ENCODE data around the gene IL34.

The IL34 gene

GRCh38 chr16:70705056-70705455 is 58.7 kb downstream of the IL34 start:
- peak overlapping the region; percentile 87 to 88 for H2BK12ac ChIP-seq (ENCODE audit: low read length in 2 of 2)
- no peak overlapping the region for H3K23ac ChIP-seq (ENCODE audit: low read length in 2 of 2)
- peak overlapping the region in 1 of 2 experiments; percentile 16 for H3K4ac ChIP-seq (ENCODE audit: low read depth in 1 of 2, low read length in 2 of 2)
- H3K36me3 ChIP-seq (ENCODE audit: control insufficient read depth in 1 of 2, insufficient read depth in 2 of 2, low read depth in 1 of 2, low read length in 2 of 2) = peaks cover 0 to 7% of the 10 kb centered on the region in 2 experiments
- no peak overlapping the region for H2AFZ ChIP-seq (ENCODE audit: low read depth, low read length)
- no peak overlapping the region for H3K27ac ChIP-seq (ENCODE audit: low read length, poor library complexity, severe bottlenecking)
- peak overlapping the region; percentile 11 for H2AK5ac ChIP-seq (ENCODE audit: low read length, severe bottlenecking)
- H3K79me1 ChIP-seq (replicated peaks; ENCODE audit: low read length, poor library complexity, severe bottlenecking) = peaks cover 9% of the 10 kb centered on the region
- H4K8ac ChIP-seq (ENCODE audit: low read length) = peak overlapping the region; percentile 19
- no peak overlapping the region for H2BK120ac ChIP-seq (ENCODE audit: low read depth, low read length)
- no peak for DNase-seq
- H3K27me3 ChIP-seq (ENCODE audit: control insufficient read depth in 1 of 2, insufficient read depth in 1 of 2, low read length in 2 of 2) = no peaks in the 10 kb centered on the region
- no peak overlapping the region for H3K4me2 ChIP-seq (ENCODE audit: low read length, poor library complexity, severe bottlenecking)
- H3K4me3 ChIP-seq (ENCODE audit: insufficient read depth in 1 of 2, low read depth in 1 of 2, low read length in 2 of 2) = no peak overlapping the region
- H3K9me3 ChIP-seq (ENCODE audit: control insufficient read depth, low read length) = no peaks in the 10 kb centered on the region
- H3K18ac ChIP-seq (ENCODE audit: low read depth in 1 of 2, low read length in 2 of 2) = peak overlapping the region; percentile 65 to 81
- H3K14ac ChIP-seq (ENCODE audit: low read length in 2 of 2) = peak overlapping the region in 1 of 2 experiments; percentile 61
- H4K91ac ChIP-seq (ENCODE audit: low read length) = peak overlapping the region; percentile 89
- peak overlapping the region; percentile 82 for H2BK15ac ChIP-seq (ENCODE audit: low read depth, poor library complexity, severe bottlenecking)
- H3K4me1 ChIP-seq (ENCODE audit: control insufficient read depth, insufficient read depth, low read depth, low read length) = peaks cover 75% of the 10 kb centered on the region
- WGBS = 87% methylated on average over 8 of the region's 8 CpGs
- H2BK5ac ChIP-seq (ENCODE audit: low read depth, low read length, poor library complexity, severe bottlenecking) = no peak overlapping the region
- no peak overlapping the region for H3K9ac ChIP-seq (ENCODE audit: low read length)

- Histone ChIP-seq H3K4me1 (ENCODE audit: control insufficient read depth, insufficient read depth, low read depth, low read length) (peaks cover 56% of the 10 kb centered on the region), H3K4me3 (ENCODE audit: insufficient read depth in 1 of 2, low read depth in 1 of 2, low read length in 2 of 2) (no peak overlapping the region), H2BK5ac (ENCODE audit: low read depth, low read length, poor library complexity, severe bottlenecking) (no peak overlapping the region), H3K4me2 (ENCODE audit: low read length, poor library complexity, severe bottlenecking) (peak overlapping the region; percentile 3), H3K9ac (ENCODE audit: low read length) (peak overlapping the region; percentile 20), H3K14ac (ENCODE audit: low read length in 2 of 2) (no peak overlapping the region), H3K4ac (ENCODE audit: low read depth in 1 of 2, low read length in 2 of 2) (peak overlapping the region; percentile 7 to 75), H2BK120ac (ENCODE audit: low read depth, low read length) (peak overlapping the region; percentile 74), H2AFZ (ENCODE audit: low read depth, low read length) (no peak overlapping the region), H2AK5ac (ENCODE audit: low read length, severe bottlenecking) (peak overlapping the region; percentile 51), H3K36me3 (ENCODE audit: control insufficient read depth in 1 of 2, insufficient read depth in 2 of 2, low read depth in 1 of 2, low read length in 2 of 2) (peaks cover 0 to 20% of the 10 kb centered on the region in 2 experiments), H2BK15ac (ENCODE audit: low read depth, poor library complexity, severe bottlenecking) (peak overlapping the region; percentile 6), H3K23ac (ENCODE audit: low read length in 2 of 2) (no peak overlapping the region), H3K27me3 (ENCODE audit: control insufficient read depth in 1 of 2, insufficient read depth in 1 of 2, low read length in 2 of 2) (no peaks in the 10 kb centered on the region), H4K8ac (ENCODE audit: low read length) (peak overlapping the region; percentile 93), H3K9me3 (ENCODE audit: control insufficient read depth, low read length) (no peaks in the 10 kb centered on the region), H3K79me1 (replicated peaks; ENCODE audit: low read length, poor library complexity, severe bottlenecking) (peaks cover 3% of the 10 kb centered on the region), H3K27ac (ENCODE audit: low read length, poor library complexity, severe bottlenecking) (peak overlapping the region; percentile 35), H2BK12ac (ENCODE audit: low read length in 2 of 2) (peak overlapping the region; percentile 88 to 98), H4K91ac (ENCODE audit: low read length) (peak overlapping the region; percentile 74), H3K18ac (ENCODE audit: low read depth in 1 of 2, low read length in 2 of 2) (peak overlapping the region; percentile 71 to 76)
- peak; percentile 84 for DNase-seq
- 8% methylated on average over 6 of the region's 7 CpGs for WGBS
Measured at GRCh38 chr16:70706948-70707465, 60.6 kb downstream of the IL34 start.

- Histone ChIP-seq H3K27ac (ENCODE audit: low read length, poor library complexity, severe bottlenecking) (no peak overlapping the region), H3K79me1 (replicated peaks; ENCODE audit: low read length, poor library complexity, severe bottlenecking) (peaks cover 9% of the 10 kb centered on the region), H3K4me3 (ENCODE audit: insufficient read depth in 1 of 2, low read depth in 1 of 2, low read length in 2 of 2) (no peak overlapping the region), H2BK15ac (ENCODE audit: low read depth, poor library complexity, severe bottlenecking) (peak overlapping the region; percentile 83), H3K36me3 (ENCODE audit: control insufficient read depth in 1 of 2, insufficient read depth in 2 of 2, low read depth in 1 of 2, low read length in 2 of 2) (peaks cover 5 to 24% of the 10 kb centered on the region in 2 experiments), H2AK5ac (ENCODE audit: low read length, severe bottlenecking) (no peak overlapping the region), H2AFZ (ENCODE audit: low read depth, low read length) (no peak overlapping the region), H2BK120ac (ENCODE audit: low read depth, low read length) (peak overlapping the region; percentile 58), H3K14ac (ENCODE audit: low read length in 2 of 2) (no peak overlapping the region), H3K4me1 (ENCODE audit: control insufficient read depth, insufficient read depth, low read depth, low read length) (peaks cover 40% of the 10 kb centered on the region), H3K18ac (ENCODE audit: low read depth in 1 of 2, low read length in 2 of 2) (peak overlapping the region in 1 of 2 experiments; percentile 29), H2BK12ac (ENCODE audit: low read length in 2 of 2) (peak overlapping the region; percentile 29 to 98), H3K9ac (ENCODE audit: low read length) (no peak overlapping the region), H4K8ac (ENCODE audit: low read length) (peak overlapping the region; percentile 45), H2BK5ac (ENCODE audit: low read depth, low read length, poor library complexity, severe bottlenecking) (no peak overlapping the region), H4K91ac (ENCODE audit: low read length) (peak overlapping the region; percentile 73), H3K4me2 (ENCODE audit: low read length, poor library complexity, severe bottlenecking) (no peak overlapping the region), H3K4ac (ENCODE audit: low read depth in 1 of 2, low read length in 2 of 2) (peak overlapping the region in 1 of 2 experiments; percentile 42), H3K27me3 (ENCODE audit: control insufficient read depth in 1 of 2, insufficient read depth in 1 of 2, low read length in 2 of 2) (no peaks in the 10 kb centered on the region), H3K9me3 (ENCODE audit: control insufficient read depth, low read length) (no peaks in the 10 kb centered on the region), H3K23ac (ENCODE audit: low read length in 2 of 2) (no peak overlapping the region)
- no peak for DNase-seq
- 84% methylated on average over 19 of the region's 20 CpGs for WGBS
Measured at GRCh38 chr16:70708366-70709246, 62.2 kb downstream of the IL34 start.

GRCh38 chr16:70709457-70709856 is 63.1 kb downstream of the IL34 start:
- H2BK120ac ChIP-seq (ENCODE audit: low read depth, low read length) = no peak overlapping the region
- H2AFZ ChIP-seq (ENCODE audit: low read depth, low read length) = no peak overlapping the region
- peaks cover 11% of the 10 kb centered on the region for H3K79me1 ChIP-seq (replicated peaks; ENCODE audit: low read length, poor library complexity, severe bottlenecking)
- H4K8ac ChIP-seq (ENCODE audit: low read length) = no peak overlapping the region
- no peak overlapping the region for H3K4me2 ChIP-seq (ENCODE audit: low read length, poor library complexity, severe bottlenecking)
- peaks cover 35% of the 10 kb centered on the region for H3K4me1 ChIP-seq (ENCODE audit: control insufficient read depth, insufficient read depth, low read depth, low read length)
- no peak overlapping the region for H4K91ac ChIP-seq (ENCODE audit: low read length)
- WGBS = 97% methylated on average over 5 of the region's 5 CpGs
- no peak overlapping the region for H2AK5ac ChIP-seq (ENCODE audit: low read length, severe bottlenecking)
- no peaks in the 10 kb centered on the region for H3K27me3 ChIP-seq (ENCODE audit: control insufficient read depth in 1 of 2, insufficient read depth in 1 of 2, low read length in 2 of 2)
- no peak overlapping the region for H3K27ac ChIP-seq (ENCODE audit: low read length, poor library complexity, severe bottlenecking)
- H3K4me3 ChIP-seq (ENCODE audit: insufficient read depth in 1 of 2, low read depth in 1 of 2, low read length in 2 of 2) = no peak overlapping the region
- no peak overlapping the region for H3K14ac ChIP-seq (ENCODE audit: low read length in 2 of 2)
- peaks cover 5 to 24% of the 10 kb centered on the region in 2 experiments for H3K36me3 ChIP-seq (ENCODE audit: control insufficient read depth in 1 of 2, insufficient read depth in 2 of 2, low read depth in 1 of 2, low read length in 2 of 2)
- H3K9ac ChIP-seq (ENCODE audit: low read length) = no peak overlapping the region
- no peak overlapping the region for H3K4ac ChIP-seq (ENCODE audit: low read depth in 1 of 2, low read length in 2 of 2)
- peak overlapping the region in 1 of 2 experiments; percentile 70 for H2BK12ac ChIP-seq (ENCODE audit: low read length in 2 of 2)
- no peak overlapping the region for H2BK15ac ChIP-seq (ENCODE audit: low read depth, poor library complexity, severe bottlenecking)
- no peak overlapping the region for H2BK5ac ChIP-seq (ENCODE audit: low read depth, low read length, poor library complexity, severe bottlenecking)
- peak overlapping the region in 1 of 2 experiments; percentile 71 for H3K18ac ChIP-seq (ENCODE audit: low read depth in 1 of 2, low read length in 2 of 2)
- no peak for DNase-seq
- H3K9me3 ChIP-seq (ENCODE audit: control insufficient read depth, low read length) = no peaks in the 10 kb centered on the region
- H3K23ac ChIP-seq (ENCODE audit: low read length in 2 of 2) = no peak overlapping the region

Measured in mesenchymal stem cell (in vitro differentiated cells and primary cell).